K562 (cell line): Measurements from ENCODE around the gene SLC1A1. TPM values are rescaled to one million over a fixed set of nuclear protein-coding genes. Genes with fewer than 3 reads are reported as not detected.

Source experiments
- ATAC-seq: fragments of 200-7000 bp; cut with Tn5 transposase; 3 replicates; pipeline ENCODE4 v1.9.1; 2020; ENCODE audit warnings: moderate library complexity
- BruUV-seq: library from RNA; stranded (reverse); fragments of 400-500 nt; replicated peaks from 2 replicates; lab custom pipeline; 2021; lab: Mats Ljungman, UMichigan
- CTCF ChIA-PET: fragments of 300-600 bp; formaldehyde crosslinking; extraction: SDS; loops from one replicate; lab custom pipeline; 2021; ENCODE audit warnings: low intra/inter-chr PET ratio; lab: Yijun Ruan, JAX
- POLR2A ChIA-PET: fragments of 300-600, 350-650 bp; sonication (Branson Sonifier 250); formaldehyde crosslinking; extraction: SDS; loops from one replicate; lab custom pipeline; 2021; ENCODE audit warnings: antibody characterized with exemption, inconsistent platforms; lab: Yijun Ruan, JAX
- DNase-seq, 4 experiments: peaks; one replicate each; pipeline versions ENCODE4 v3.0.0 to v3.0.0-alpha.2; 2011 to 2018; ENCODE audit warnings: low spot score in 3 of 4, mixed read lengths in 3 of 4; ENCODE audit errors: extremely low read depth in 1 of 4
- FAIRE-seq: peaks from 2 replicates; lab custom pipeline; 2011; peaks lifted over from hg19 to GRCh38; lab: Jason Lieb, UNC
- H2AFZ ChIP-seq: 2 replicates; pipeline ENCODE4 v1.6.0; 2011; ENCODE audit warnings: low read depth, low read length, control low read depth, inconsistent platforms
- H3K27ac ChIP-seq: fragments of 200-600 bp; 3 replicates; pipeline ENCODE4 v1.8.0; 2011; ENCODE audit warnings: low read depth, mild to moderate bottlenecking, control low read depth, inconsistent platforms, low read length, moderate library complexity, mixed read lengths; ENCODE audit errors: extremely low read depth
- H3K27me3 ChIP-seq, 2 experiments: fragments of 300-600 bp in 1 of 2; 2 replicates in 1 of 2; 3 replicates in 1 of 2; pipeline versions ENCODE4 v1.6.0 to v1.8.0; 2011; ENCODE audit warnings: inconsistent platforms in 2 of 2, low read length in 2 of 2, mild to moderate bottlenecking in 1 of 2, mixed read lengths in 1 of 2, moderate library complexity in 1 of 2; ENCODE audit not compliant: control insufficient read depth in 2 of 2, insufficient read depth in 2 of 2
- H3K36me3 ChIP-seq: fragments of 300-600 bp; 3 replicates; pipeline ENCODE4 v1.8.0; 2011; ENCODE audit warnings: mild to moderate bottlenecking, low read length, inconsistent platforms; ENCODE audit not compliant: control insufficient read depth, insufficient read depth
- H3K4me1 ChIP-seq, 2 experiments: fragments of 200-600 bp in 1 of 2; replicated peaks in 1 of 2; 2 replicates in 1 of 2; 3 replicates in 1 of 2; pipeline versions ENCODE4 v1.5.1 to v1.8.0; 2011; ENCODE audit warnings: inconsistent platforms in 2 of 2, low read length in 2 of 2, mild to moderate bottlenecking in 1 of 2, mixed read lengths in 1 of 2, moderate library complexity in 1 of 2; ENCODE audit not compliant: control insufficient read depth in 2 of 2, insufficient read depth in 2 of 2
- H3K4me2 ChIP-seq: 2 replicates; pipeline ENCODE4 v1.6.1; 2011; ENCODE audit warnings: low read length, control low read depth, inconsistent platforms, mixed read lengths; ENCODE audit not compliant: insufficient read depth
- H3K4me3 ChIP-seq: fragments of 200-600 bp; sonication (generic), shearing (Covaris generic); 2 replicates; pipeline ENCODE4 v1.5.1; 2016; ENCODE audit warnings: control low read depth, inconsistent platforms
- H3K79me2 ChIP-seq: fragments of 200-600 bp; 3 replicates; pipeline ENCODE4 v1.8.0; 2011; ENCODE audit warnings: low read length, inconsistent platforms; ENCODE audit not compliant: control insufficient read depth, insufficient read depth
- H3K9ac ChIP-seq, 2 experiments: 2 replicates each; pipeline versions ENCODE4 v1.6.0 to v1.6.1; 2011; ENCODE audit warnings: low read depth in 2 of 2, low read length in 2 of 2, control low read depth in 1 of 2, inconsistent platforms in 1 of 2, mild to moderate bottlenecking in 1 of 2, mixed read lengths in 1 of 2; ENCODE audit not compliant: insufficient read depth in 1 of 2
- H3K9me1 ChIP-seq: one replicate; pipeline ENCODE4 v1.6.0; 2011; ENCODE audit warnings: inconsistent platforms, mild to moderate bottlenecking, low read length, moderate library complexity; ENCODE audit not compliant: control insufficient read depth, insufficient read depth
- H3K9me3 ChIP-seq: replicated peaks from 2 replicates; pipeline ENCODE4 v1.5.1; 2011; ENCODE audit warnings: low read depth, low read length, inconsistent platforms; ENCODE audit not compliant: control insufficient read depth, insufficient read depth
- H4K20me1 ChIP-seq: replicated peaks from 2 replicates; pipeline ENCODE4 v1.6.1; 2011; ENCODE audit warnings: low read length, inconsistent platforms, mixed read lengths; ENCODE audit not compliant: control insufficient read depth, insufficient read depth
- BRD9 ChIP-seq: fragments of 450-650 bp; IDR thresholded peaks from 2 replicates; pipeline ENCODE4 v1.6.1; 2018; ENCODE audit warnings: low read depth; ENCODE audit not compliant: partially characterized antibody
- MCM7 ChIP-seq, 2 experiments: fragments of 450-650 bp; IDR thresholded peaks; 2 replicates each; pipeline ENCODE4 v1.6.1; 2016 to 2018
- MYNN ChIP-seq, 2 experiments: sonication (generic); formaldehyde crosslinking in 1 of 2; IDR thresholded peaks; 2 replicates each; pipeline versions ENCODE4 v1.5.0 to v1.6.1; 2016 to 2020; ENCODE audit warnings: antibody characterized with exemption in 1 of 2, missing genetic modification reagents in 1 of 2
- POLR2AphosphoS5 ChIP-seq: IDR thresholded peaks from 2 replicates; pipeline ENCODE4 v1.6.1; 2011; ENCODE audit warnings: mild to moderate bottlenecking, low read depth, low read length, moderate library complexity; ENCODE audit not compliant: control insufficient read depth, insufficient read depth
- PTTG1 ChIP-seq: fragments of 450-650 bp; IDR thresholded peaks from 2 replicates; pipeline ENCODE4 v1.6.1; 2016; ENCODE audit warnings: low read depth, mild to moderate bottlenecking, missing genetic modification characterization, missing compliant biosample characterization
- RAD21 ChIP-seq, 2 experiments: fragments of 250-450 bp in 1 of 2; fragments of 450-650 bp in 1 of 2; sonication (Bioruptor Pico) in 1 of 2; formaldehyde crosslinking in 1 of 2; IDR thresholded peaks in 1 of 2; conservative IDR thresholded peaks in 1 of 2; 2 replicates each; pipeline versions ENCODE4 v1.4.0 to v1.8.0; 2020 to 2022; ENCODE audit warnings: mild to moderate bottlenecking in 2 of 2, moderate library complexity in 1 of 2
- SIX5 ChIP-seq, 2 experiments: IDR thresholded peaks; 2 replicates each; pipeline ENCODE4 v1.6.1; 2011; ENCODE audit warnings: low read length in 2 of 2, borderline replicate concordance in 1 of 2, low read depth in 1 of 2, mild to moderate bottlenecking in 1 of 2, moderate library complexity in 1 of 2; ENCODE audit not compliant: insufficient read depth in 1 of 2
- SMARCE1 ChIP-seq: fragments of 450-650 bp; IDR thresholded peaks from 2 replicates; pipeline ENCODE4 v1.7.1; 2016; ENCODE audit warnings: mild to moderate bottlenecking
- SUPT5H ChIP-seq: fragments of 450-650 bp; IDR thresholded peaks from 2 replicates; pipeline ENCODE4 v1.6.1; 2016
- ZNF197 ChIP-seq: fragments of 200-800 bp; sonication (Bioruptor generic); IDR thresholded peaks from 2 replicates; pipeline ENCODE4 v1.6.1; 2016; ENCODE audit warnings: low read depth, missing genetic modification characterization, missing compliant biosample characterization
- WGBS: fragments of 100-300 bp; shearing (Covaris generic); methylation state at CpG from one replicate; pipeline ENCODE4 v1.1.6; 2016; ENCODE audit warnings: low coverage, mixed read lengths; ENCODE audit not compliant: insufficient coverage; ENCODE audit errors: missing lambda C conversion rate; 5-methylcytosine and 5-hydroxymethylcytosine counted together
- in situ Hi-C: fragments of 300-500 bp; cut with MboI; formaldehyde crosslinking; loops from 4 replicates; pipeline ENCODE4 v1.15.0; 2018; ENCODE audit warnings: inconsistent platforms, mixed read lengths
- intact Hi-C: fragments of 100-400 bp; cut with micrococcal nuclease; formaldehyde crosslinking; loops from 2 replicates; pipeline ENCODE4 v1.14.2; 2022
- polyA plus RNA-seq, 8 experiments: library from polyadenylated mRNA; depleted of rRNA in 4 of 8; stranded (reverse) in 5 of 8; unstranded in 3 of 8; fragments of >200 nt; fragmentation: Nextera tagmentation in 2 of 8; fragmentation: Illumina TruSeq in 1 of 8; extraction: Ambion mirVana in 2 of 8; extraction: Trizol in 1 of 8; gene quantifications; 2 replicates each; pipeline versions ENCODE4 v1.2.1 to v1.2.3, GENCODE V29; 2011 to 2014; ENCODE audit warnings: inconsistent platforms in 1 of 8, missing spikeins in 1 of 8
- total RNA-seq, 7 experiments: library from RNA; depleted of rRNA in 6 of 7; stranded (reverse); fragments of >200 nt in 6 of 7; fragmentation: Illumina TruSeq in 2 of 7; extraction: Trizol in 2 of 7; gene quantifications; 2 replicates each; pipeline versions ENCODE4 v1.2.1 to v1.2.3, GENCODE V29; 2011 to 2021; ENCODE audit warnings: low replicate concordance in 1 of 7
- TF ChIP-seq, protein P1 (sequence below): fragments of 250-450 bp; sonication (Bioruptor Pico); IDR thresholded peaks from 2 replicates; pipeline ENCODE4 v1.4.0; 2020; ENCODE audit warnings: mild to moderate bottlenecking, moderate library complexity
- TF ChIP-seq, protein P2 (sequence below): sonication (generic); formaldehyde crosslinking; IDR thresholded peaks from 2 replicates; pipeline ENCODE4 v1.8.1; 2023; ENCODE audit warnings: mild to moderate bottlenecking, missing genetic modification reagents, moderate library complexity
- TF ChIP-seq, protein P3 (sequence below): IDR thresholded peaks from 3 replicates; pipeline ENCODE4 v1.6.1; 2011; ENCODE audit warnings: borderline replicate concordance, mild to moderate bottlenecking; ENCODE audit not compliant: insufficient read length, insufficient read depth
- TF ChIP-seq, protein P4 (sequence below): sonication (generic); formaldehyde crosslinking; IDR thresholded peaks from 2 replicates; pipeline ENCODE4 v1.8.1; 2023; ENCODE audit warnings: mild to moderate bottlenecking, missing genetic modification reagents

SLC1A1 gene
- total and polyA plus RNA-seq, 9 of the 15 experiments (the other 6 are each of a cell fraction or from before 2014, with no cell fraction given) = 0.11 to 0.16 TPM; not detected in 7

DNA sequence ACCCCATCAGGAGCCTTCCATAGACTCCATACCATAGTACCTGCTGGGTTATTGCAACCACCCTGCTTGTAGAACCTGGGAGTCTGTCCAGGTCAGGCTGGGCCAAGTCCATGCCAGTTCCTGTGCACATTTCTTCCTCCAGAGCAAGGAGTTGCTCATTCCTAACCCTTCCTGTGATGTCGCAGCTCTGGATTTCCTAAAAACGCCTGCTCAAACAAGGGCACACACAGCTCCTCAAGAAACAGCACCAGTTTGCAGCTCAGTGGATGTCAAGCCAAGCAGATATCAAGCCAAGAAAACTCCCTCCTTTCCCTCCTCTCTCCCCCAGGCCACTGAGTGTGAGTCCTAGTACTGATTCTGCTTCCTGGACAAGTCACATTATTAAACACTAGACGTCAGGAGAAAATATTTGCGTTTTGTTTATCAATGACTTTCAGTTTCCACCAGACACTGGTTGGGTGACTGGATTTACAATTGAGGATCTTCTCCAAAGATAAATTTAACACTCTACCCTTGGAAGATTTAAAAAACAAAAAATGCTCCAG is 59.6 kb downstream of the SLC1A1 start:
- Histone ChIP-seq H2AFZ (no peak overlapping the region), H3K9me3 (no peaks in the 10 kb centered on the region), H3K9me1 (no peaks in the 10 kb centered on the region), H3K79me2 (no peaks in the 10 kb centered on the region), H3K27me3 (no peaks in the 10 kb centered on the region), H3K27ac (no peak overlapping the region), H3K9ac (no peak overlapping the region), H3K4me1 (no peaks in the 10 kb centered on the region)
- no peak for FAIRE-seq
- intact Hi-C loops (loop anchor here (5.0 kb wide), 1 partner anchor 163 kb away; no protein-coding TSS in a partner anchor), in situ Hi-C loops (no loop called here)
- TF ChIP-seq, protein P1, sequence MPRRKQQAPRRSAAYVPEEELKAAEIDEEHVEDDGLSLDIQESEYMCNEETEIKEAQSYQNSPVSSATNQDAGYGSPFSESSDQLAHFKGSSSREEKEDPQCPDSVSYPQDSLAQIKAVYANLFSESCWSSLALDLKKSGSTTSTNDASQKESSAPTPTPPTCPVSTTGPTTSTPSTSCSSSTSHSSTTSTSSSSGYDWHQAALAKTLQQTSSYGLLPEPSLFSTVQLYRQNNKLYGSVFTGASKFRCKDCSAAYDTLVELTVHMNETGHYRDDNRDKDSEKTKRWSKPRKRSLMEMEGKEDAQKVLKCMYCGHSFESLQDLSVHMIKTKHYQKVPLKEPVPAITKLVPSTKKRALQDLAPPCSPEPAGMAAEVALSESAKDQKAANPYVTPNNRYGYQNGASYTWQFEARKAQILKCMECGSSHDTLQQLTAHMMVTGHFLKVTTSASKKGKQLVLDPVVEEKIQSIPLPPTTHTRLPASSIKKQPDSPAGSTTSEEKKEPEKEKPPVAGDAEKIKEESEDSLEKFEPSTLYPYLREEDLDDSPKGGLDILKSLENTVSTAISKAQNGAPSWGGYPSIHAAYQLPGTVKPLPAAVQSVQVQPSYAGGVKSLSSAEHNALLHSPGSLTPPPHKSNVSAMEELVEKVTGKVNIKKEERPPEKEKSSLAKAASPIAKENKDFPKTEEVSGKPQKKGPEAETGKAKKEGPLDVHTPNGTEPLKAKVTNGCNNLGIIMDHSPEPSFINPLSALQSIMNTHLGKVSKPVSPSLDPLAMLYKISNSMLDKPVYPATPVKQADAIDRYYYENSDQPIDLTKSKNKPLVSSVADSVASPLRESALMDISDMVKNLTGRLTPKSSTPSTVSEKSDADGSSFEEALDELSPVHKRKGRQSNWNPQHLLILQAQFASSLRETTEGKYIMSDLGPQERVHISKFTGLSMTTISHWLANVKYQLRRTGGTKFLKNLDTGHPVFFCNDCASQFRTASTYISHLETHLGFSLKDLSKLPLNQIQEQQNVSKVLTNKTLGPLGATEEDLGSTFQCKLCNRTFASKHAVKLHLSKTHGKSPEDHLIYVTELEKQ (CRISPR knock-in tag) = no peak
- TF ChIP-seq MYNN (IDR thresholded peaks at IDR 0.05) = no peak
- no peak for TF ChIP-seq MYNN (CRISPR knock-in tag; IDR thresholded peaks at IDR 0.05)
- no peak for TF ChIP-seq PTTG1
- no peak for TF ChIP-seq SUPT5H
- TF ChIP-seq, protein P2, sequence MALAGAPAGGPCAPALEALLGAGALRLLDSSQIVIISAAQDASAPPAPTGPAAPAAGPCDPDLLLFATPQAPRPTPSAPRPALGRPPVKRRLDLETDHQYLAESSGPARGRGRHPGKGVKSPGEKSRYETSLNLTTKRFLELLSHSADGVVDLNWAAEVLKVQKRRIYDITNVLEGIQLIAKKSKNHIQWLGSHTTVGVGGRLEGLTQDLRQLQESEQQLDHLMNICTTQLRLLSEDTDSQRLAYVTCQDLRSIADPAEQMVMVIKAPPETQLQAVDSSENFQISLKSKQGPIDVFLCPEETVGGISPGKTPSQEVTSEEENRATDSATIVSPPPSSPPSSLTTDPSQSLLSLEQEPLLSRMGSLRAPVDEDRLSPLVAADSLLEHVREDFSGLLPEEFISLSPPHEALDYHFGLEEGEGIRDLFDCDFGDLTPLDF (CRISPR knock-in tag) = no peak
- no peak for TF ChIP-seq SIX5 (IDR thresholded peaks at IDR 0.05; ENCODE audit: borderline replicate concordance in 1 of 2, insufficient read depth in 1 of 2, low read depth in 1 of 2, low read length in 2 of 2)
- TF ChIP-seq, protein P3, sequence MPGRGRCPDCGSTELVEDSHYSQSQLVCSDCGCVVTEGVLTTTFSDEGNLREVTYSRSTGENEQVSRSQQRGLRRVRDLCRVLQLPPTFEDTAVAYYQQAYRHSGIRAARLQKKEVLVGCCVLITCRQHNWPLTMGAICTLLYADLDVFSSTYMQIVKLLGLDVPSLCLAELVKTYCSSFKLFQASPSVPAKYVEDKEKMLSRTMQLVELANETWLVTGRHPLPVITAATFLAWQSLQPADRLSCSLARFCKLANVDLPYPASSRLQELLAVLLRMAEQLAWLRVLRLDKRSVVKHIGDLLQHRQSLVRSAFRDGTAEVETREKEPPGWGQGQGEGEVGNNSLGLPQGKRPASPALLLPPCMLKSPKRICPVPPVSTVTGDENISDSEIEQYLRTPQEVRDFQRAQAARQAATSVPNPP = no peak
- TF ChIP-seq, protein P4, sequence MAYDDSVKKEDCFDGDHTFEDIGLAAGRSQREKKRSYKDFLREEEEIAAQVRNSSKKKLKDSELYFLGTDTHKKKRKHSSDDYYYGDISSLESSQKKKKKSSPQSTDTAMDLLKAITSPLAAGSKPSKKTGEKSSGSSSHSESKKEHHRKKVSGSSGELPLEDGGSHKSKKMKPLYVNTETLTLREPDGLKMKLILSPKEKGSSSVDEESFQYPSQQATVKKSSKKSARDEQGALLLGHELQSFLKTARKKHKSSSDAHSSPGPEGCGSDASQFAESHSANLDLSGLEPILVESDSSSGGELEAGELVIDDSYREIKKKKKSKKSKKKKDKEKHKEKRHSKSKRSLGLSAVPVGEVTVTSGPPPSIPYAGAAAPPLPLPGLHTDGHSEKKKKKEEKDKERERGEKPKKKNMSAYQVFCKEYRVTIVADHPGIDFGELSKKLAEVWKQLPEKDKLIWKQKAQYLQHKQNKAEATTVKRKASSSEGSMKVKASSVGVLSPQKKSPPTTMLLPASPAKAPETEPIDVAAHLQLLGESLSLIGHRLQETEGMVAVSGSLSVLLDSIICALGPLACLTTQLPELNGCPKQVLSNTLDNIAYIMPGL = no peak
- no peak for TF ChIP-seq SMARCE1
- no peak for TF ChIP-seq BRD9
- TF ChIP-seq ZNF197 (CRISPR knock-in tag) = no peak
- no peak for TF ChIP-seq RAD21 (CRISPR knock-in tag; conservative IDR thresholded peaks at IDR 0.05 in 1 of 2, IDR thresholded peaks at IDR 0.05 in 1 of 2)
- TF ChIP-seq MCM7 (IDR thresholded peaks at IDR 0.05) = no peak
- no peak for TF ChIP-seq POLR2AphosphoS5
- TF ChIP-seq, all 486 proteins: peak for 0
- ChIA-PET CTCF (no interaction called here), POLR2A (interaction anchor here (1.3 kb wide), 1 partner anchor 26 kb away, joined by 6 read pairs; no protein-coding TSS in a partner anchor)
- Histone ChIP-seq H3K36me3 (no peaks in the 10 kb centered on the region), H3K4me3 (no peak overlapping the region), H3K4me2 (no peak overlapping the region), H4K20me1 (no peaks in the 10 kb centered on the region)
- 4% methylated on average over 4 of the region's 4 CpGs for WGBS
- no peak for ATAC-seq
- no TSS peak for BruUV-seq
- no peak for DNase-seq
